HEK293T (cell line): ENCODE measurements around the gene SPPL3.

Experiments
- CTCF ChIA-PET: fragments of 350-600 bp; formaldehyde crosslinking; extraction: SDS; loops from one replicate; lab custom pipeline; 2021; ENCODE audit warnings: antibody characterized with exemption, inconsistent platforms; lab: Yijun Ruan, JAX
- POLR2A ChIA-PET: fragments of 350-600 bp; formaldehyde crosslinking; extraction: SDS; loops from one replicate; lab custom pipeline; 2020; ENCODE audit warnings: antibody characterized with exemption, inconsistent platforms; lab: Yijun Ruan, JAX
- DNase-seq: peaks from one replicate; pipeline ENCODE4 v3.0.0; 2012; ENCODE audit warnings: mixed read lengths; ENCODE audit errors: extremely low spot score
- ARNT ChIP-seq: fragments of 450-650 bp; IDR thresholded peaks from 2 replicates; pipeline ENCODE4 v1.6.1; 2017; ENCODE audit warnings: mild to moderate bottlenecking
- BHLHE40 ChIP-seq: fragments of 450-650 bp; IDR thresholded peaks from 2 replicates; pipeline ENCODE4 v1.6.1; 2016; ENCODE audit warnings: mild to moderate bottlenecking, moderate library complexity, borderline replicate concordance
- CTBP1 ChIP-seq: fragments of 450-650 bp; IDR thresholded peaks from 2 replicates; pipeline ENCODE4 v1.6.1; 2016; ENCODE audit warnings: borderline replicate concordance
- ELF4 ChIP-seq: fragments of 450-650 bp; IDR thresholded peaks from 2 replicates; pipeline ENCODE4 v1.6.1; 2017; ENCODE audit warnings: antibody characterized with exemption
- FOXA1 ChIP-seq: fragments of 450-650 bp; IDR thresholded peaks from 2 replicates; pipeline ENCODE4 v1.6.1; 2016; ENCODE audit warnings: mild to moderate bottlenecking
- FOXK2 ChIP-seq: fragments of 450-650 bp; IDR thresholded peaks from 2 replicates; pipeline ENCODE4 v1.6.1; 2016; ENCODE audit warnings: mild to moderate bottlenecking
- FOXM1 ChIP-seq: fragments of 450-650 bp; IDR thresholded peaks from 2 replicates; pipeline ENCODE4 v1.6.1; 2017; ENCODE audit warnings: mild to moderate bottlenecking, borderline replicate concordance
- HDGF ChIP-seq: fragments of 450-650 bp; IDR thresholded peaks from 2 replicates; pipeline ENCODE4 v1.6.1; 2017; ENCODE audit warnings: antibody characterized with exemption, borderline replicate concordance
- L3MBTL2 ChIP-seq: fragments of 450-650 bp; conservative IDR thresholded peaks from 2 replicates; pipeline ENCODE4 v1.6.1; 2016; ENCODE audit warnings: mild to moderate bottlenecking
- LEF1 ChIP-seq: fragments of 450-650 bp; IDR thresholded peaks from 2 replicates; pipeline ENCODE4 v1.6.1; 2017; ENCODE audit warnings: mild to moderate bottlenecking, borderline replicate concordance
- NFRKB ChIP-seq: fragments of 450-650 bp; IDR thresholded peaks from 2 replicates; pipeline ENCODE4 v1.6.1; 2016; ENCODE audit warnings: mild to moderate bottlenecking, moderate library complexity
- SP1 ChIP-seq: fragments of 450-650 bp; IDR thresholded peaks from 2 replicates; pipeline ENCODE4 v1.6.1; 2017
- SUZ12 ChIP-seq: fragments of 450-650 bp; IDR thresholded peaks from 2 replicates; pipeline ENCODE4 v1.6.1; 2016; ENCODE audit warnings: mild to moderate bottlenecking
- TARDBP ChIP-seq: fragments of 450-650 bp; IDR thresholded peaks from 2 replicates; pipeline ENCODE4 v1.6.1; 2016
- ZNF384 ChIP-seq: fragments of 450-650 bp; IDR thresholded peaks from 2 replicates; pipeline ENCODE4 v1.6.1; 2016
- TF ChIP-seq, protein P1 (sequence below): fragments of 450-650 bp; IDR thresholded peaks from 2 replicates; pipeline ENCODE4 v1.6.1; 2016

SPPL3 gene

DNA sequence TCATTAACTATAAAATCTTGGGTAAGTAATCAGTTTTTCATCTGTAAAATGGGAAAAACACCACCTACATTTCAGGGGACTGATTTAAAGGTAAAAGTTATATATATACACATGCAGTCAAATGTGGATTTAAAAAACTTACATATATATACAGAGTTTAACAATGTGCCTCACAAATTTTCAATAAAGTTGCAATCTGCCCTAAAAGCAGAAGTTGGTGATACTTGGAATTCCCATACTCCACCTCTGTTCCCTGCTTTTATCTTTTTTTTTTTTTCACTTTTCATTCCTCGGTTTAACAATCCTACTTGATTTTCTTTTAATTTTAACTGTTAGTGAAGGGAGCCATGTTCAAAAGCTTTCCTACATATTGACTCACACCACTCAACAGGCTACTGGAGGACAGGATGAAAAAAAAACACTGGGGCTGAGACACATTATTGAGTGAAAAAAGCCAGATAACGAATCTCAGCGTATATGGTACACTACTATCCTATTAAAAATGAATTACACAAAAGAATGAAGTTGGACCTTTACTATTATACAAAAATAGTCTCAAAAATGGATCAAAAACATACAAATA, 24.3 kb downstream of the SPPL3 start:
- TF ChIP-seq FOXM1 (no peak), L3MBTL2 (no peak), LEF1 (no peak), ARNT (no peak), ZNF384 (no peak), NFRKB (no peak), FOXA1 (no peak), HDGF (no peak), CTBP1 (no peak), FOXK2 (no peak)
- TF ChIP-seq, protein P1, sequence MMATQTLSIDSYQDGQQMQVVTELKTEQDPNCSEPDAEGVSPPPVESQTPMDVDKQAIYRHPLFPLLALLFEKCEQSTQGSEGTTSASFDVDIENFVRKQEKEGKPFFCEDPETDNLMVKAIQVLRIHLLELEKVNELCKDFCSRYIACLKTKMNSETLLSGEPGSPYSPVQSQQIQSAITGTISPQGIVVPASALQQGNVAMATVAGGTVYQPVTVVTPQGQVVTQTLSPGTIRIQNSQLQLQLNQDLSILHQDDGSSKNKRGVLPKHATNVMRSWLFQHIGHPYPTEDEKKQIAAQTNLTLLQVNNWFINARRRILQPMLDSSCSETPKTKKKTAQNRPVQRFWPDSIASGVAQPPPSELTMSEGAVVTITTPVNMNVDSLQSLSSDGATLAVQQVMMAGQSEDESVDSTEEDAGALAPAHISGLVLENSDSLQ: no peak
- no peak for DNase-seq
- POLR2A ChIA-PET: no interaction called here
- CTCF ChIA-PET: interaction anchor here (0.6 to 0.8 kb wide), 3 partner anchors 10 to 231 kb away, joined by 3 to 7 read pairs (median 3); no protein-coding TSS in a partner anchor

DNA sequence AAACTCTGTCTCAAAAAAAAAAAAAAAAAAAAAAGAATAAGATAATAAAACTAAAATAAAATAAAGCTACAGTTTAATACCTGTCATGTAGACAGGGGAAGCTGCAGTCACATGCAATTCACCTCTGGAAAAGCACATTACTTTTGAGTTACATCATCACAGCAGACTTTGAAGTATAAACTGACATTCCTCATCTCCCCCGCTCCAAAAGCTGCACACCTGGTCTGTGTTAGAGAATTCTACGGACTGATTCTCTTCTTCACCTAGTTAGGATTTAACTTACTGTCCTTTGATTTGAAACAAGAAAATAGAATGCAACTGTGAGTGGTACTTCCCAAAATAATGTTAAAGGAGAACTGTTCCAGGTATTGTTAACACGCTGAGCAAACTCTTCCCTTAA, 25.1 kb downstream of the SPPL3 start:
- ChIA-PET POLR2A (no interaction called here), CTCF (interaction anchor here (0.8 kb wide), 1 partner anchor 230 kb away, joined by 3 read pairs; no protein-coding TSS in a partner anchor)
- no peak for DNase-seq
- TF ChIP-seq SP1 (no peak), TARDBP (no peak), FOXK2 (no peak)

DNA sequence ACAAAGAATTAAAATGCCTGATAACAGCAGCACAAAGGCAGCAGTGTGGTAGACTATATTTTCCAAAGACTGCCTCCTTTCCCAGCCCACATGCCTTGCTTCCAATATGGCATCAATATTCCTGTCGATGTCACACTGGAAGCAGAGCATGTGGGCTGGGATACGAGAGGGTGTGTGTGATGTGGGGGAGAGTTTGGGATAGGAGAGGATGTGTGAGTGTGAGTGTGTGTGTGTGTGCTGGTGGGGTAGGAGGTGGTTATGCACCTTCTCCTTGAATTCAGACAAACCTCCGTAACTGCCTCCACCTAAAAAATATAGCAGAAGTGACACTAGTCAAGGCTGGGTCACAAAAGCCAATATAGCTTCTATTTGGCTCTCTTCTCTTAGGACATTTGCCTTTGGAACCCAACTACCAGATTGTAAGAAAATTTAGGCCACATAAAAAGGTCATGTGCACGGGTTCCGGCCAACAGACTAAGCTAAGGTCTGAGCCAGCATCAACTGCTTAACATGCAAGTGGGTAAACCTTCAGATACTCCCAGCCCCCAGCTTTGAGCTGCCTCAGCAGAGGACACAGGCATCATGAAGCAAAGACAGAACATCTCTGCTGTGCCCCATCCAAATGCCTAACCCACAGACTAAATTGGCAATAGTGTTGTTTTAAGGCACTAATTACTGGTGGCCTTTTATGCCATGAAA, 29.5 kb downstream of the SPPL3 start:
- no peak for DNase-seq
- POLR2A ChIA-PET: no interaction called here
- TF ChIP-seq TARDBP (no peak), FOXA1 (no peak), LEF1 (no peak), BHLHE40 (no peak), ARNT (no peak), ELF4 (no peak), FOXK2 (no peak), ZNF384 (no peak), CTBP1 (no peak), SUZ12 (no peak), SP1 (no peak), HDGF (no peak)
- TF ChIP-seq, protein P1: no peak
- CTCF ChIA-PET: no interaction called here

DNA sequence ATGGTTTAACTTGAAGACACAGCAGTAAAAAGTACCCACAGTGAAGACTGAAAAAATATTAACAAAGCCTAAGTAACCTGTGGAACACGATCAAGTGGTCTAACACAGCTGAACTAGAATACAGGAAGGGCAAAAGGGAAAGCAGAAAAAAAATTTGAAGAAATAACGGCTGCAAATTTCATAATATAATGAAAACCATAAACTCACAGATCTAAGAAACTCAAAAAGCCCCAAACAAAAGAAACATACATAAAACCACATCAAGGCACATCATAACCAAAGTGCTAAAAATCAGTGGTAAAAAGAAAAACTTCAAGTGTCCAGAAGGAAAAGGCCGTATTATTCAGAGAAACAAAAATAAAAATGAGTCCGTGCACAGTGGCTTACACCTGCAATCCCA, 30.9 kb downstream of the SPPL3 start:
- POLR2A ChIA-PET: no interaction called here
- CTCF ChIA-PET: no interaction called here
- TF ChIP-seq ARNT: no peak
- no peak for TF ChIP-seq SUZ12
- TF ChIP-seq, protein P1: no peak
- TF ChIP-seq BHLHE40: no peak
- no peak for TF ChIP-seq CTBP1
- no peak for TF ChIP-seq LEF1
- no peak for TF ChIP-seq FOXK2
- no peak for TF ChIP-seq ELF4
- no peak for TF ChIP-seq ZNF384
- no peak for TF ChIP-seq L3MBTL2
- TF ChIP-seq FOXM1: no peak
- TF ChIP-seq SP1: no peak
- no peak for TF ChIP-seq NFRKB
- no peak for TF ChIP-seq HDGF
- TF ChIP-seq FOXA1: no peak
- DNase-seq: no peak

DNA sequence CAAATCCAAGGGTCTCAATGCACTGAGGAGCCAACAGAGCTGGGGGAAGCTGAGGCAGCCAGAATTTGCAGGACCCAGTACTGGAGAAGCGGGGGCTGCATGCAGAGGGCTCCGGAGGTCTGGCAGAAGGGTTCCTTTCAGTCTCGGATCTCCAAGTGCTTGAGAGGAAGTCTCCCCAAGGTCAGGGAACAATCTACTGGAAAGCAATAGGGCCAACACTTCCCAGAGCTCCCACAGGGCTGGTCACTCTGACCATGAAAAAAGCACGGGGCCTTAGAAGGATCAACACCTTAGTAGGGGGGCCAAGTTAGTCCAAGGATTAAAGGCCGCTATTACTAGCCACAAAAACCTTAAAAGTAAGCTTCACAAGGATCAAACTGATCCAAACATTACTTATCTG, 31.7 kb downstream of the SPPL3 start:
- POLR2A ChIA-PET: no interaction called here

More for the DNA sequence above, 31.7 kb downstream of the SPPL3 start:
- CTCF ChIA-PET: interaction anchor here (0.7 kb wide), 1 partner anchor 331 kb away, joined by 3 read pairs; no protein-coding TSS in a partner anchor
- no peak for TF ChIP-seq SP1
- no peak for TF ChIP-seq ELF4
- no peak for TF ChIP-seq CTBP1
- no peak for TF ChIP-seq BHLHE40
- TF ChIP-seq ARNT: no peak
- no peak for TF ChIP-seq FOXM1
- TF ChIP-seq, protein P1: no peak
- TF ChIP-seq FOXK2: no peak
- no peak for TF ChIP-seq FOXA1
- DNase-seq: no peak
